NCI-H1417 treated with DMSO at 0.1 percent for 48 hours (cell line): Measurements from ENCODE around the gene HS2ST1.
"Not testable (repeated sequence)": the region's sequence is repeated elsewhere in the genome, so short reads cannot be mapped to it uniquely, and the experiment has no call there.

Experiments used
- DNase-seq: peaks from one replicate; lab custom pipeline; 2025; lab: John Stamatoyannopoulos, UW

HS2ST1 gene

DNA sequence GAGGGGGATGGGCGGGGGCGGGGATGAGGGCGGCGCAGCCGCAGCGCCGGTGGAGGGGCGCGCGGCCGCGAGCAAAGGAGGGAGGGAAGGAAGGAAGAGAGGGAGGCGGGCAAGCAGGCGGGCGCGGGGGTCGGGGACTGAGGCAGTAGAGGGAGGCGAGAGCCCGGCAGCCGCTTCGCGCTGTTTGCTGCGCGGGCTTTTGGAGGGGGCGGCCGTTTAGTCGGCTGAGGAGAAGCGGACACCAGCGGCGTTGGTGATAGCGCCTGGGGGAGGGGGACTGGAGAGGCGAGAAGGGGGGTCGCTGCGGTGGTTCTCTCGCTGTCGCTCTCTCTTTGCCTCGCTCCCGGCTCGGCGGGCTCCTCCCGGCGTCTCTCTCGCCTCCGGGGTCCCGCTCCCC is at the start of gene HS2ST1:
TSS of gene HS2ST1 (plus strand) at position 35 of the 397 bp plus-strand sequence.
- DNase-seq, result no peak

- no peak for DNase-seq
These were observed 48.3 kb upstream of the HS2ST1 start for GRCh38 chr1:86865973-86866637.

DNA sequence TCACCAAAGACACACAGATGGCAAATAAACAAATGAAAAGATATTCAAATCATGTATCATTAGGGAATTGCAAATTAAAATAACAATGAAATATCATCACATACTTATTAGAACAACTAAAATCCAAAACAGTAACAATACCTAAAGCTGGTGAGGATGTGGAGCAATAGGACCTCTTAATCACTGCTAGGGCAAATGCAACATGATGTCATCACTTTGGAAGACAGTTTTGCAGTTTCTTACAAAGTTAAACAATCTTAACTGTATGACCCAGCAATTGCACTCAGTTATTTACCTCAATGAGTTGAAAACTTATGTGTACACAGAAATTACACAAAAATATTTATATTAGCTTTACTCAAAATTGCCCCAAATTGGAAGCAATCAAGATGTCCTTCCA is 47.8 kb upstream of the HS2ST1 start:
- no peak for DNase-seq

DNA sequence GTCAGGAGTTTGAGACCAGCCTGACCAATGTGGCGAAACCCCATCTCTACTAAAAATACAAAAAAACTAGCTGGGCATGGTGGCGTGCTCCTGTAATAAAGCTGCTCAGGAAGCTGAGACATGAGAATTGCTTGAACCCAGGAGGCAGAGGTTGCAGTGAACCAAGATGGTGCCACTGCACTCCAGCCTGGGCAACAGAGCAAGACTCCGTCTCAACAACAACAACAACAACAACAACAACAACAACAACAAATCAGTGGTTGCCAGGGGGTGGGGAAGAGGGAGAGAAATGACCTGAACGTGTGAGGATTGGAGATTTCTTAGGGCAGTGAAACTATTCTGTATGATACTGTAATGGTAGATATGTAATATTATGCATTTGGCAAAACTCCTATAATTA is 47.2 kb upstream of the HS2ST1 start:
- DNase-seq, result not testable (repeated sequence)

DNA sequence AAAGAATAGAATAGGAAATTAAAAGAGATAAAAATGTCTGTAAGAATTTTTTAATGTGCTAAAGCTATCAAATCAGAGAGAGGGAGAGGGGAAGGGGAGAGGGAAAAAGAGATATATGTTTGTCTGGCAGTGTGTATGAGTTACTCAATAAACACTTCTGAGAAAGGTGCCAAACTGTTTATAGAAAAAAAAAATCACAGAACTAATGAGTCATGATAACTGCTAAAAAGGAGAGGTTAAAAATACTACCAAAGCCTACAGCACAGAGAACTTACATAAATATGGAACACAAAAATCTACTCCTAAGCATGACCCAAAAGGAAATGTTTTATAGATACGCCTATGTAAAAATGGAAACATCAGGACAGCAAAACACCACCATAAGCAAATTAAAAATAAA is 46.0 kb upstream of the HS2ST1 start:
- no peak for DNase-seq

- DNase-seq, result no peak
These were observed 43.4 kb upstream of the HS2ST1 start for GRCh38 chr1:86871001-86871400.

DNA sequence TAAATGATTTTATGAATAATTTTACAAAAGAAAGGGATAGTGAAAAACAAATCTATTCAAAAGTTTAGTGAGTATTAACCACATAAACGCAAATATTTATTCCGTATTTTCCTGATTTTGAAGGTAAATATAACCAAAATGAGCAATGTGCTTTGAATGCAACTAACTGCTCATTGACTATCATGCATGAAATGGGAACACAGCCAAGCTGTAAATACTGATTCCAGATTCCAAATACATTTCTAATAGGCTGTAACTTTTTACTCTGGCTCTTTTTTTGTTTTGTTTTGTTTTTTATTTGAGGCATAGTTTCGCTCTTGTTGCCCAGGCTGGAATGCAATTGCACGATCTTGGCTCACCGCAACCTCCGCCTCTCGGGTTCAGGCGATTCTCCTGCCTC is 42.3 kb upstream of the HS2ST1 start:
- no peak for DNase-seq

DNA sequence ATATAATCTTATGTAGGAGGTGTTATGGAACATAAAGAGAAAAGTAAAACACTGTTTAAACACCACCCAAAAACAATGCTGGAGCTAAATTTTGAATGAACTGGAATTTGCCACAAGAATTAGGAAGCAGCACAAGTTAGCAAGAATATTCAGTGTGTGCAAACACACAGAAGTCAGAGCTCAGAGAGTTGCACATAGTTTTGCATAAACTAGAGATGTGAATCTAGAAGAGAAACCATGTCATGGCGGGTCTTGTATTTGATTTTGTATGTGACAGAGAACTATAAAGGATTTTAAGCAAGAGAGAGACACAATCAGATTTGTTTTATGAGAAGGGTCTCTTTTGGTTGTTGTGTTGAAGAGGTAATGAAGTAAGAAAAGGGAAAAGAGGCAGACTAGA is 38.7 kb upstream of the HS2ST1 start:
- no peak for DNase-seq

GRCh38 chr1:86887479-86888162 is 26.8 kb upstream of the HS2ST1 start:
- DNase-seq, result no peak

DNA sequence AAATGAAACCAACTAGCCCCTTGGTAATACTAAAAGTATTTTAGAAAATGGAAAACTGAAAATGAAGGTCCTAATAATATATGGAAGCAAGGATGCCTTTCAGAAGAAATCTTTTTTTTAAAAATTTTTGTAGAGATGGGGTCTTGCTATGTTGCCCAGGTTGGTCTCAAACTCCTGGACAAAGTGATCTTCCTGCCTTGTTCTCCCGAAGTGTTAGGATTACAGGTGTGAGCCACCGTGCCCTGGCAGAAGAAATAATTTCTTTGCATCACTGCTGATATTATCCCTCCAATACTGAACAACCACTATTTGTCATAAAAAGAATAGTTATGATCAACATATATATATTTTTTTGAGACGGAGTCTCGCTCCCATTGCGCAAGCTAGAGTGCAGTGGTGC is 26.1 kb upstream of the HS2ST1 start:
- no peak for DNase-seq

DNA sequence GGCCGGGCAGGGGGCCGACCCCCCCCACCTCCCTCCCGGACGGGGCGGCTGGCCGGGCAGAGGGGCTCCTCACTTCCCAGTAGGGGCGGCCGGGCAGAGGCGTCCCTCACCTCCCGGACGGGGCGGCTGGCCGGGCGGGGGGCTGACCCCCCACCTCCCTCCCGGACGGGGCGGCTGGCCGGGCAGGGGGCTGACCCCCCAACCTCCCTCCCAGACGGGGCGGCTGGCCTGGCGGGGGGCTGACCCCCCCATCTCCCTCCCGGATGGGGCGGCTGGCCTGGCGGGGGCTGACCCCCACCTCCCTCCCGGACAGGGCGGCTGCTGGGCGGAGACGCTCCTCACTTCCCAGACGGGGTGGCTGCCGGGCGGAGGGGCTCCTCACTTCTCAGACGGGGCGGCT is 15.0 kb upstream of the HS2ST1 start:
- DNase-seq, result not testable (repeated sequence)

- no peak for DNase-seq
These were observed 8.6 kb upstream of the HS2ST1 start for GRCh38 chr1:86905875-86906274.

DNA sequence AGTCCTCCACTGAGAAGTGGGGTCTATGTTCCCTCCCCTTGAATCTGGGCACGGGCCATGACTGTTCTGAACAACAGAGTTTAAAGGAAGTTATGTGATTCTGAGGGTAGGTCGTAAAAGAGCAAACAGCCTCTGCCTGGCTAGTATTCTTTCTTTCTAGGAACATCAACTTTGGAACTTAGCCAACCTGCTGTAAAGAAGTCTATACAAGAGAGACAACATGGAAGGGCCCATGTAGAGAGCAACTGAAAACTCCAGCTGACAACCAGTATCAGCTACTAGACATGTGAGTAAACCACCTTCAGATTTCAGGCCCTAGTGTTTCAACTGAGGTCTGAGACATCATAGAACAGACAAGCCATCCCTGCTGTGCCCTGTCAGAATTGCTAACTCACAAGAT is 8.0 kb upstream of the HS2ST1 start:
- DNase-seq, result no peak

GRCh38 chr1:86912281-86912900 is 2.0 kb upstream of the HS2ST1 start:
- no peak for DNase-seq

DNA sequence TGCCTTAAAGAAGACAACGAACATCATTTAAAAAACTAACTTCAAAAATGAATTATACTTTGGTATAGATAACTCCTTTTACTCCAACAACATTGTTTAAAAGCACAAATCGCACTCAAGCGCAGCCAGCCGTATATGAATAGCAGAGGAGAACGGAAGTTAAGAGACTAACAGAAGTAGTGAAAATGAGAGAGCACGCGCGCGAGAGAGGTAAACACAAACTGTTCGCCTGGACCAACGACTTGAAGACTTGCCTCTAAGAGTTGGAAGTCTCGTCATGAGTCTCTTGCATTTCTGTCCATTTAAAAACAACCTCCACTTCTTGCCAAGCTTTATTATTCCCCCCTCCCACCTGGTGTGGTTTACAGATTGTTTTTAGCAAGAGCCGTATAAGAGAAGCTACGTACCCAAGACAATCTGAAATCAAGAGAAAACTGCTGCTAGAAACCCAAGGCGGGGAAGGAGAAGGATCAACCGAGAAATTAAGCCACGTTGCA is 988 bp upstream of the HS2ST1 start:
- DNase-seq, result no peak

DNA sequence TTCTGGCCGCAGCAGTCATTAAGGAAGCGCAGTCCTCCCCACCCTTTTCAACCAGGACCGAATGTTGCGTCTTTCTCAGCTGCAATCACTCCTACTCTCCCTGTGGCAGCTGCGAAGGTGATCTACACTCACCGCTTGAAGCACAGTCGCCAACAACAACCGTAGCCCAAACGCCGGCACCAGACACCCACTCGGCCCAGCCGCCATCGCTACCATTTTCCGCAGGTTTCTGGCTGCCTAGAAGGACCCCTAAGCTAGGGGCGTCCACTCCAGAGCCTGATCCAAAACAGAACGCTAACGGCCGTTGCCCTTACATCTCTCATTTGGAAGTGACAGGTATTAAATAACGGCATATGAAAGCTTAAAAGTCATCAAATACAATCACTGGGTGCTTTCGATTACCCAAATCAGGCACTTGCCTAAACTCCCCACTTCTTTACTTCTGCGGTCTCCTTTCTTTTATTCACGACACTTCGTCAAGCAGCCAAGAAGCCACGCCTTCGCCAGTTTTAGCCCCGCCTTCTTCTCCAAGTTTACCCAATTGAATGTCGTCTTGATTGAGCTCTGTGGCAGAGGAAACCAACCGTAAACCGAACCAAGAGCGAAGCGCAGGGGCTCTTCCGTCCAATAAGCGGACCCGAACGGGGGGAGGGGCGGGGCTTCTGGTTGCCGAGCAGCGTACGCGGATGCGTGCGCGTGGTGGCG is 387 bp upstream of the HS2ST1 start, which contains the start of gene SELENOF:
TSS of gene SELENOF (minus strand) at position 231 of the 705 bp plus-strand sequence. CDS start at position 216, 15 bp downstream.
- DNase-seq, result peak; percentile 98

DNA sequence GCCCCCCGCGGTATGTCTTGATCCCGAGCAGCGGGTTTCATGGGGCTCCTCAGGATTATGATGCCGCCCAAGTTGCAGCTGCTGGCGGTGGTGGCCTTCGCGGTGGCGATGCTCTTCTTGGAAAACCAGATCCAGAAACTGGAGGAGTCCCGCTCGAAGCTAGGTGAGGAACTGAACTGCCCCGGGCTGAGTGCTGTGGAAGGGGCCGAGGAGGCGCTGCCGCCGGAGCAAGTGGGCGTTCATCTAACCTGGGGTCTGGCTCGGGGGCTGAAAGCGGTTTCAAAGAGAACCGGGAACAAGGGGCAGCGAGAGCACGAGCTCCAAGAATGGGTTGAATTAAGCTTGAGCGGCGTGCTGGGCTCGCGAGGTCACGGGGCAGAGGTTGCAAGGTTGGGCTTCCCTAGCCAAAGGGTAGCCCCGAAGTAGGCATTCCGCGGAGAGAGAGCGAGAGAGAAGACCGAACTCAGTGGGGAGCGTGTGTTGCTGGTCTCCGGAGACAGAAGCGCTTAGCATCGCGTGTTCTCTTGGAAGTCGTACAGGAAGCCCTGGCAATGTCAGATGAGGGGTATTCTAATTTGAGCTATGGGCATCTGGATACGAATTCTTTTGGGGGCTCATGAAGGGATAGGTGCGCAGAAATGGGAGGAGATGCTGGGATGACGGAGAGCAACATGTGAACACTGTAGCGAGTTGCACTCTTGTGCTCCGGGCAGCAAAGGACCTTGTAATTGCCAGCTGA is 732 bp downstream of the HS2ST1 start:
- DNase-seq, result no peak

- DNase-seq, result no peak
These were observed 1.4 kb downstream of the HS2ST1 start for GRCh38 chr1:86915737-86916235.

DNA sequence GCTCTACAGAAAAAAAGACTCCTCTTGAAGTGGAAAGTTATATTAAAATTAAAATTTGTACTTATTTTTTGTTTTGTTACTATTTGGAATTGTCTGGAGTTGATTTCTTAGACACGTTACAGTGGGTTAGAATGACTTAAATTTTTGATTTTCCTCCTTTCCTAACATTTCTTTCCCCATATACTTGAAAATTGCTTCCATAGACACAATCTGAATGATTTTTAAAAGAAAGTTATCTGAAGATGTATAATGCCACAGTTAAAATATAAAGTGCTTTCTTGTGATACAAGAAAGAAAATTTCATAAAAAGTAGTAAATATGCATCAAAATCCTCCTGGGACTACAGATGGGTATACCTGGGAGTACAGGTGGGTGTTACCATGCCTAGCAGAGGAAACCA is 2.3 kb downstream of the HS2ST1 start:
- DNase-seq, result no peak

- DNase-seq, result no peak
These were observed 8.0 kb downstream of the HS2ST1 start for GRCh38 chr1:86922445-86922844.

DNA sequence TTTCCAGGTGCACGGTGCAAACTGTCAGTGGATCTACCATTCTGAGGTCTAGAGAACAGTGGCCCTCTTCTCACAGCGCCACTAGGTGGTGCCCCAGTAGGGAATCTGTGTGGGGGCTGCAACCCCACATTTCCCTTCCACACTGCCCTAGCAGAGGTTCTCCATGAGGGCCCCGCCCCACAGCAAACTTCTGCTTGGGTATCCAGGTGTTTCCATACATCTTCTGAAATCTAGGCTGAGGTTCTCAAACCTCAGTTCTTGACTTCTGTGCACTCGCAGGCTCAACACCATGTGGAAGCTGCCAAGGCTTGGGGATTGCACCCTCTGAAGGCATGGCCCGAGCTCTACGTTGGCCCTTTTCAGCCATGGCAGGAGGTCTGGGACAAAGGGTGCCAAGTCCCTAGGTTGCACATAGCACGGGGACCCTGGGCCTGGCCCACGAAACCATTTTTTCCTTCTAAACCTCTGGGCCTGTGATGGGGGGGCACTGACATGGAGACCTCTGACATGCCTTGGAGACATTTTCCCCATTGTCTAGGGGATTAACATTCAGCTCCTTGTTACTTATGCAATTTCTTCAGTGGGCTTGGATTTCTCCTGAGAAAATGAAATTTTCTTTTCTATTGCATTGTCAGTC is 10.0 kb downstream of the HS2ST1 start:
- DNase-seq, result no peak
